GM06990 (cell line): ENCODE results near the gene KLHL40.

Experiments
- DNase-seq: peaks from one replicate; pipeline ENCODE4 v3.0.0-alpha.2; 2011; ENCODE audit not compliant: insufficient read length; ENCODE audit errors: extremely low read depth
- H3K27me3 ChIP-seq: replicated peaks from 2 replicates; pipeline ENCODE4 v1.6.0; 2011; ENCODE audit warnings: low read length; ENCODE audit not compliant: control insufficient read depth, insufficient read depth
- H3K36me3 ChIP-seq: 2 replicates; pipeline ENCODE4 v1.5.1; 2011; ENCODE audit warnings: low read length; ENCODE audit not compliant: control insufficient read depth, insufficient read depth
- H3K4me3 ChIP-seq: replicated peaks from 2 replicates; pipeline ENCODE4 v1.5.1; 2011; ENCODE audit warnings: low read depth, mild to moderate bottlenecking, control low read depth, low read length
- TF ChIP-seq, protein P1 (sequence below): IDR thresholded peaks from 2 replicates; pipeline ENCODE4 v1.5.1; 2011; ENCODE audit warnings: low read length, control low read depth, mild to moderate bottlenecking, inconsistent platforms; ENCODE audit not compliant: insufficient read depth, poor library complexity, severe bottlenecking

Gene KLHL40

DNA sequence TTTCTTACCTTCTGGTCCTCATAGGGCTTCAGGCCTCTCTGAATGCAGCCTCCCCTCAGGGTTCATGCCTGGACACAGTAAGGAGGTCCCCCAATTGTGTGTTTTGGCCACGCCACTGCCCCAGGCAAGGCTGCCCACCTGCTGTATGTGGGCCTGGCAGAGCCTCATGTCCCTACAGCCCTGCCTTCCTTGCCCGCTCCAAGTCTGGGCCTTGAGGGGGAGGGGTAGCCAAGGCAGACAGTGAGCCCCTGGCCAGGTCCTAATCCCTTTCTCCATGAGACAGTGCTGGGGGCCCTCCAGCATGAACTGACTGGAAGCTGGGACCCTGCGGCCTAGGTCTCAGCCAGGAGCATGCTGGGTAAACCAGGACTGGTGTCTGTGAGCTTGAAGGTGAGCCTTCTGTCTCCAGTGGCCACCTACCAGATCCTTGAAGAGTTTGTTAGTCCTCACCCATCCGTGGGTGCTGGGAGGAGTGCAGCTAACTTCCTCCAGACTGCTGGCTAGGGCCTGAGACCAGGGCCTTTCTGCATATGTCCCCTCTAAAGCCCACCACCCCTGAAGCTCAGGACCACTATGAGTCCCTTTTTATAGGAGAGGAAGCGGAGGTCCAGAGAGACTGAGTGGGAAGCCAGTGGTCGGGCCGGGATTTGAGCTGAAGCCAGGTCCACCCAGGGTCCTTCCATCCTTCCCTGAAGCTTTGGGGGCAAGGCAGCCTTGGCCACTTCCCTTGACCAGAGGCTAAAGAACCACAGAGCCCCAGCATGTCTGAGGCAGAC lies 23.1 kb upstream of the KLHL40 start:
- TF ChIP-seq, protein P1, sequence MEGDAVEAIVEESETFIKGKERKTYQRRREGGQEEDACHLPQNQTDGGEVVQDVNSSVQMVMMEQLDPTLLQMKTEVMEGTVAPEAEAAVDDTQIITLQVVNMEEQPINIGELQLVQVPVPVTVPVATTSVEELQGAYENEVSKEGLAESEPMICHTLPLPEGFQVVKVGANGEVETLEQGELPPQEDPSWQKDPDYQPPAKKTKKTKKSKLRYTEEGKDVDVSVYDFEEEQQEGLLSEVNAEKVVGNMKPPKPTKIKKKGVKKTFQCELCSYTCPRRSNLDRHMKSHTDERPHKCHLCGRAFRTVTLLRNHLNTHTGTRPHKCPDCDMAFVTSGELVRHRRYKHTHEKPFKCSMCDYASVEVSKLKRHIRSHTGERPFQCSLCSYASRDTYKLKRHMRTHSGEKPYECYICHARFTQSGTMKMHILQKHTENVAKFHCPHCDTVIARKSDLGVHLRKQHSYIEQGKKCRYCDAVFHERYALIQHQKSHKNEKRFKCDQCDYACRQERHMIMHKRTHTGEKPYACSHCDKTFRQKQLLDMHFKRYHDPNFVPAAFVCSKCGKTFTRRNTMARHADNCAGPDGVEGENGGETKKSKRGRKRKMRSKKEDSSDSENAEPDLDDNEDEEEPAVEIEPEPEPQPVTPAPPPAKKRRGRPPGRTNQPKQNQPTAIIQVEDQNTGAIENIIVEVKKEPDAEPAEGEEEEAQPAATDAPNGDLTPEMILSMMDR, result no peak
- no peak for DNase-seq
- H3K36me3 ChIP-seq, result no peaks in the 10 kb centered on the region
- H3K4me3 ChIP-seq, result no peak overlapping the region
- H3K27me3 ChIP-seq, result no peaks in the 10 kb centered on the region

DNA sequence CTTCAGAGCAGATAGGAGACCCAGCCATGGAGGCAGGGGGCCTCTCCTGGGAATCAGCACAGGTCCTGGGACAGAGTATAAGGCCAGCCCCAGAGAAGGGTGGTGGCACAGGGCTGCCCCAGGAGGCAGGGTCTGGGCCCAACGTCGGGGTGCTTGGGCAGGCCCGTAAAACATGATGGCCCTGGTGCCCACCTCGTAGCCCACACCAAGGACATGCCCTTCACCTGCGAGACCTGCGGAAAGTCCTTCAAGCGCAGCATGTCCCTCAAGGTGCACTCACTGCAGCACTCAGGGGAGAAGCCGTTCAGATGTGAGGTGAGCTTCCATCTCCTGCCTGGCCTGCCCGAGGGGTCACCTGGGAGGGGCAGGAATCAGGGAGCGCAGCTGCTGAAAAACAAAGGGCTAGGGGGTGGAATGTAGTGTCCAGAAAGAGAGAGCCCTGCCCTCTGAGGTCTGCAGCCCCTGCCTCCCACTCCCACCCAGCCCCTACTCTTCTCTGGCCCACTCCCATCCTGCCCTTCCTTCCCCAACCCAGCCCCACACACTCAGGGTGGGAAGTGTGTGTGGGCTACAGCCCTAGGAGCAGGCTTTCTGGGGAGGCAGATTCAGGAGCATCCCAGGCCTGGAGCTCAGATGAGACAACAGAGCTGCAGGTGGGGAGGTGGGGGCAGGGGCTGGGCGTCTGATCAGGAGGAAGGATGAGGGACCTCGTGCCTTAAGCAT lies 22.4 kb upstream of the KLHL40 start:
- no peak for DNase-seq
- Histone ChIP-seq H3K27me3 (no peaks in the 10 kb centered on the region), H3K4me3 (no peak overlapping the region), H3K36me3 (no peaks in the 10 kb centered on the region)
- TF ChIP-seq, protein P1, result no peak

DNA sequence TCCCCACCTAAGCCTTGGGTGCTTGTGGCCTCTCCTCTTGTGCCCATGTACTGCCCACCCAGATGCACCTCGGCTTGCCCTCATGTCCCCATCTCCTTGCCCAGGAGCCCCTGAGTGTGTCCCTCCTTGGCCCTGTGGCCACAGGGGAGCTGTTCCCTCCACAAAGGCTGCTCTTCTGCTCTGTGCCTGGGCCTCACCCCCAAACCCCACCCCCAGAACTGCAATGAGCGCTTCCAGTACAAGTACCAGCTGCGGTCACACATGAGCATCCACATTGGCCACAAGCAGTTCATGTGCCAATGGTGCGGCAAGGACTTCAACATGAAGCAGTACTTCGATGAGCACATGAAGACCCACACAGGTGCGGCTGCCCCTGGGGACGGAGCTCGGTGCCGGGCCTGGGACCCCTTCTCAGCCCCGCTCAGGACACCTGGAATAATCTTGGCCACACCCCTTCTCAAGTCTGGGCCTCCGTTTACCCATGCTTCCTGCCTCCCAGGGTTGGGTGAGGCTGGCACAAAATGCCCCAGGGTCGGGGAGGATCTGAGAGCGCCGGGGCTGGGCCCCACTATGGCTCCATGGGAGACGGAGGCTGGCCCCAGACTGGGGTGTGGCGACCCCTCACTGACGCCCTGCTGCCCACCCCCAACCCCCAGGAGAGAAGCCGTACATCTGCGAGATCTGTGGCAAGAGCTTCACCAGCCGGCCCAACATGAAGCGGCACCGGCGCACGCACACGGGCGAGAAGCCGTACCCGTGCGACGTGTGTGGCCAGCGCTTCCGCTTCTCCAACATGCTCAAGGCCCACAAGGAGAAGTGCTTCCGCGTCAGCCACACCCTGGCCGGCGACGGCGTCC lies 21.5 kb upstream of the KLHL40 start:
- no peaks in the 10 kb centered on the region for H3K36me3 ChIP-seq
- DNase-seq, result peak; percentile 42
- TF ChIP-seq, protein P1, result no peak
- H3K27me3 ChIP-seq, result no peaks in the 10 kb centered on the region
- H3K4me3 ChIP-seq, result peak overlapping the region; percentile 25; the same call in 1 of the 2 replicates

DNA sequence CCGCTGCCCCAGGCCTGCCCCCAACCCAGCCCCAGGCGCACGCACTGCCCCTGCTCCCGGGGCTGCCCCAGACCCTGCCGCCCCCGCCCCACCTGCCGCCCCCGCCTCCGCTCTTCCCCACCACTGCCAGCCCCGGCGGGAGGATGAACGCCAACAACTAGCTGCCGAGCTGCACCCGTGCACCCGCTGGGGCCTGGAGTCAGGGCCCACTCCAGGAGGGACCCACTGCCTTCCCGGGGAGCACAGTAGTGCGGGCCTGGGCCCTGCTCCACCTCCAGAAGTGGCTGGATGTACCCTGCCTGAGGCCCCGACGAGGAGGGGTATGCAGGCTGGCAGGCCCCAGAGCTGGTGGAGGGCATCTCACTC lies 20.9 kb upstream of the KLHL40 start:
- H3K36me3 ChIP-seq, result no peaks in the 10 kb centered on the region
- DNase-seq, result no peak
- H3K27me3 ChIP-seq, result no peaks in the 10 kb centered on the region
- TF ChIP-seq, protein P1, result no peak
- no peak overlapping the region for H3K4me3 ChIP-seq

DNA sequence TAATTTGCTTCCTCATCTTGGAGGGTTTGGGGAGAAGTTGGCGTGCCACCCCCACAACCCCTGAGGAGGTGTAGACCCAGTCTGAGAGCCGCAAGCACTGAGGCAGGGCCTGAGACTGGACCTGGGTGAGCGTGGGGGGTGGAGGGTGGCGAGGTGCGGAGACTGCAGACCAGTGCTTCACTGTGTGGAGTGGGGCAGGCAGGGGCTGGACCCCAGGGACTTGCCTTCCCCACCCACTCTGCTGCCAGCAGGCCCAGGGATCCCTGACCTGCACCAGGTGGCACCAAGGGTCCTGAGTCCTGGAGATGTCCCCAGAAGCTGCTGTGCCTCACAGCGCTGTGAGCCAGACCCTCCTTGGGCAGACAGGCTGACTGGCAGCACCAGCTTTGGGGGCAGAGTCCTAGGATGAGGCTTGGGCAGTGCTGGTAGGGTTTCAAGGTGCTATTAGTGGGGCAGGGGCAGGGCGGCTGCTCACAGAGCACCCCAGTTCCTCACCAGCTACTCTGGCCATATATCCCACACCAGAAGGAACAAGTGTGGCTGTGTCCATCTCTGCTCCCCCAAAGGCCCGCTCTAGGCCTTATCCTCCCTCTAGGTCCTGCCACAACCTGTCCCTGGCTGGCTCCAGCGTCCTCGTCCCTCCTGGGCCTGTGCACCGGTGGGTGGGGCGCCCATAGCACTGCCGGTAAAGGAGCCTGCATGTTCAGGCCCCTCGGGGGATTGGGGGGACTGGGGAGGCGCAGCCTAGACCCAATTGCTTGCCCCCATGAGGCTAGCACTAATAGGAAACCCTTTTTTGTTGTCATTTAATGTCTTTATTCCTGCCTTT lies 20.1 kb upstream of the KLHL40 start:
- DNase-seq, result no peak
- Histone ChIP-seq H3K4me3 (no peak overlapping the region), H3K27me3 (no peaks in the 10 kb centered on the region), H3K36me3 (no peaks in the 10 kb centered on the region)
- TF ChIP-seq, protein P1, result no peak
